GM23248 (cell line): ENCODE measurements around the gene NOTCH3. TPM values are rescaled to one million over a fixed set of nuclear protein-coding genes. Genes with fewer than 3 reads are reported as not detected.

ENCODE experiments used
- DNase-seq: peaks from one replicate; pipeline ENCODE4 v3.0.0-alpha.2; 2015
- H2AFZ ChIP-seq: fragments of 200-600 bp; sonication (generic); 2 replicates; pipeline ENCODE4 v1.6.1; 2016; ENCODE audit warnings: antibody characterized with exemption
- H3F3A ChIP-seq: fragments of 200-600 bp; sonication (generic); 2 replicates; pipeline ENCODE4 v1.6.1; 2016; ENCODE audit warnings: mild to moderate bottlenecking, antibody characterized with exemption, mixed run types; ENCODE audit not compliant: insufficient read depth
- H3K27ac ChIP-seq: fragments of 200-600 bp; sonication (generic); 2 replicates; pipeline ENCODE4 v1.5.1; 2016; ENCODE audit warnings: mild to moderate bottlenecking
- H3K27me3 ChIP-seq: fragments of 200-600 bp; sonication (generic); replicated peaks from 2 replicates; pipeline ENCODE4 v1.6.1; 2016; ENCODE audit warnings: mild to moderate bottlenecking; ENCODE audit not compliant: insufficient read depth
- H3K36me3 ChIP-seq: fragments of 200-600 bp; sonication (generic); 2 replicates; pipeline ENCODE4 v1.6.1; 2016; ENCODE audit warnings: low read depth, mild to moderate bottlenecking
- H3K4me1 ChIP-seq: fragments of 200-600 bp; sonication (generic); 2 replicates; pipeline ENCODE4 v1.6.1; 2016; ENCODE audit warnings: mild to moderate bottlenecking; ENCODE audit not compliant: insufficient read depth
- H3K4me2 ChIP-seq: fragments of 200-600 bp; sonication (generic); one replicate; pipeline ENCODE4 v1.6.1; 2016; ENCODE audit warnings: mild to moderate bottlenecking; ENCODE audit not compliant: unreplicated experiment
- H3K4me3 ChIP-seq: fragments of 200-600 bp; sonication (generic); 2 replicates; pipeline ENCODE4 v1.5.1; 2016; ENCODE audit warnings: mild to moderate bottlenecking
- H3K79me2 ChIP-seq: fragments of 200-600 bp; sonication (generic); 2 replicates; pipeline ENCODE4 v1.6.1; 2016; ENCODE audit warnings: mild to moderate bottlenecking; ENCODE audit not compliant: insufficient read depth
- H3K9ac ChIP-seq: fragments of 200-600 bp; sonication (generic); 2 replicates; pipeline ENCODE4 v1.6.1; 2016; ENCODE audit warnings: mild to moderate bottlenecking
- H3K9me2 ChIP-seq: fragments of 200-600 bp; sonication (generic); 2 replicates; pipeline ENCODE4 v1.6.1; 2016; ENCODE audit warnings: mixed run types, mild to moderate bottlenecking, moderate library complexity; ENCODE audit not compliant: insufficient read depth
- H3K9me3 ChIP-seq: fragments of 200-600 bp; sonication (generic); one replicate; pipeline ENCODE4 v1.6.1; 2017; ENCODE audit warnings: low read depth
- H4K20me1 ChIP-seq: fragments of 200-600 bp; sonication (generic); 2 replicates; pipeline ENCODE4 v1.6.0; 2016; ENCODE audit not compliant: insufficient read depth
- EZH2 ChIP-seq: fragments of 200-600 bp; sonication (generic); IDR thresholded peaks from 2 replicates; pipeline ENCODE4 v1.6.1; 2018; ENCODE audit warnings: antibody characterized with exemption, mild to moderate bottlenecking; ENCODE audit not compliant: insufficient read depth, poor library complexity, severe bottlenecking
- EZH2phosphoT487 ChIP-seq: fragments of 200-600 bp; sonication (generic); IDR thresholded peaks from 2 replicates; pipeline ENCODE4 v1.6.1; 2018; ENCODE audit warnings: antibody characterized with exemption, moderate library complexity, mild to moderate bottlenecking, low read depth; ENCODE audit not compliant: insufficient read depth
- WGBS, 2 experiments: methylation state at CpG; one replicate each; pipeline ENCODE4 v1.1.6; 2015 to 2017; ENCODE audit warnings: low lambda C conversion rate in 2 of 2, low coverage in 1 of 2; ENCODE audit errors: missing lambda C conversion rate in 2 of 2; 5-methylcytosine and 5-hydroxymethylcytosine counted together
- in situ Hi-C: fragments of 300-500 bp; cut with MboI; formaldehyde crosslinking; loops from 2 replicates; pipeline ENCODE4 v1.15.0; 2020
- polyA plus RNA-seq: library from polyadenylated mRNA; unstranded; fragments of >200 nt; fragmentation: Nextera tagmentation; extraction: Ambion mirVana; gene quantifications from 2 replicates; pipeline ENCODE4 v1.2.1, GENCODE V29; 2016
- total RNA-seq: library from RNA; depleted of rRNA; stranded (reverse); fragments of >200 nt; shearing (Covaris generic); gene quantifications from 2 replicates; pipeline ENCODE4 v1.2.3, GENCODE V29; 2014

Gene NOTCH3
- total and polyA plus RNA-seq, 2 experiments from 2014 or later: 16.0 to 66.9 TPM

- no peak overlapping the region for H3K4me3 ChIP-seq
- no peaks in the 10 kb centered on the region for H4K20me1 ChIP-seq
- in situ Hi-C loops: no loop called here
- H3K9ac ChIP-seq: no peak overlapping the region
- no peaks in the 10 kb centered on the region for H3K9me2 ChIP-seq
- peaks cover 10% of the 10 kb centered on the region for H3F3A ChIP-seq
- H3K9me3 ChIP-seq: no peaks in the 10 kb centered on the region
- no peak for DNase-seq
- H3K27me3 ChIP-seq: no peaks in the 10 kb centered on the region
- no peak overlapping the region for H2AFZ ChIP-seq
- no peak overlapping the region for H3K4me2 ChIP-seq
- H3K27ac ChIP-seq: no peak overlapping the region
- peaks cover 5% of the 10 kb centered on the region for H3K36me3 ChIP-seq
- H3K79me2 ChIP-seq: peaks cover 8% of the 10 kb centered on the region
- TF ChIP-seq EZH2phosphoT487: no peak
- TF ChIP-seq EZH2: no peak
- 92 to 94% methylated on average over 18 to 20 of the region's 20 CpGs for WGBS, 2 experiments
- H3K4me1 ChIP-seq: peaks cover 1% of the 10 kb centered on the region; the same call in 1 of the 2 replicates
Observed at GRCh38 chr19:15118789-15119494, 81.9 kb downstream of the NOTCH3 start.

- no peak overlapping the region for H3K27ac ChIP-seq
- in situ Hi-C loops: no loop called here
Observed at GRCh38 chr19:15118248-15118647, 82.5 kb downstream of the NOTCH3 start.

GRCh38 chr19:15116856-15117255 is 83.9 kb downstream of the NOTCH3 start:
- no peak for DNase-seq
- H3K79me2 ChIP-seq: peaks cover 4% of the 10 kb centered on the region; the same call in 1 of the 2 replicates
- no peak overlapping the region for H3K27ac ChIP-seq
- H3K4me1 ChIP-seq: no peaks in the 10 kb centered on the region
- no peaks in the 10 kb centered on the region for H3K9me2 ChIP-seq
- H3K27me3 ChIP-seq: no peaks in the 10 kb centered on the region
- peaks cover 31% of the 10 kb centered on the region for H3F3A ChIP-seq
- H3K4me3 ChIP-seq: no peak overlapping the region
- no peak overlapping the region for H2AFZ ChIP-seq
- in situ Hi-C loops: no loop called here
- no peak overlapping the region for H3K9ac ChIP-seq
- H4K20me1 ChIP-seq: no peaks in the 10 kb centered on the region
- H3K4me2 ChIP-seq: no peak overlapping the region
- no peaks in the 10 kb centered on the region for H3K9me3 ChIP-seq
- WGBS, 2 experiments: 82 to 86% methylated on average over 12 of the region's 12 CpGs
- H3K36me3 ChIP-seq: peaks cover 23% of the 10 kb centered on the region
- TF ChIP-seq EZH2phosphoT487 (no peak), EZH2 (no peak)

More at GRCh38 chr19:15118248-15118647, 82.5 kb downstream of the NOTCH3 start:
- peaks cover 11% of the 10 kb centered on the region for H3K36me3 ChIP-seq
- no peak overlapping the region for H3K9ac ChIP-seq
- H3K4me1 ChIP-seq: no peaks in the 10 kb centered on the region
- no peaks in the 10 kb centered on the region for H4K20me1 ChIP-seq
- no peak overlapping the region for H3K4me2 ChIP-seq
- no peaks in the 10 kb centered on the region for H3K27me3 ChIP-seq
- H2AFZ ChIP-seq: no peak overlapping the region
- H3K79me2 ChIP-seq: 0 out of 2 replicates have a peak, but pooled peaks cover under 1% of the 10 kb centered on the region
- peaks cover 17% of the 10 kb centered on the region for H3F3A ChIP-seq
- no peaks in the 10 kb centered on the region for H3K9me3 ChIP-seq
- H3K4me3 ChIP-seq: no peak overlapping the region
- no peak for DNase-seq
- TF ChIP-seq EZH2phosphoT487: no peak
- TF ChIP-seq EZH2: no peak
- WGBS, 2 experiments: 96 to 100% methylated on average over 2 of the region's 2 CpGs
- no peaks in the 10 kb centered on the region for H3K9me2 ChIP-seq

GRCh38 chr19:15115762-15116615 is 84.8 kb downstream of the NOTCH3 start:
- WGBS, 2 experiments: 82 to 85% methylated on average over 21 to 23 of the region's 23 CpGs
- H4K20me1 ChIP-seq: no peaks in the 10 kb centered on the region
- DNase-seq: no peak
- H3K4me3 ChIP-seq: no peak overlapping the region
- peaks cover 6% of the 10 kb centered on the region; the same call in 1 of the 2 replicates for H3K79me2 ChIP-seq
- H3K9ac ChIP-seq: no peak overlapping the region
- no peak overlapping the region for H2AFZ ChIP-seq
- H3K9me3 ChIP-seq: no peaks in the 10 kb centered on the region
- H3K27ac ChIP-seq: no peak overlapping the region
- H3K4me2 ChIP-seq: no peak overlapping the region
- no peaks in the 10 kb centered on the region for H3K27me3 ChIP-seq
- no peak for TF ChIP-seq EZH2phosphoT487
- no peak for TF ChIP-seq EZH2
- H3F3A ChIP-seq: peaks cover 33% of the 10 kb centered on the region
- peaks cover 29% of the 10 kb centered on the region for H3K36me3 ChIP-seq
- in situ Hi-C loops: no loop called here
- no peaks in the 10 kb centered on the region for H3K4me1 ChIP-seq
- H3K9me2 ChIP-seq: no peaks in the 10 kb centered on the region
